ENCODE measurements around the gene SPTLC2. TPM values are rescaled to one million over a fixed set of nuclear protein-coding genes. Genes with fewer than 3 reads are reported as not detected.
A peak's percentile ranks its signal among the peaks of the same experiment; 100 is the strongest.
"Not testable (repeated sequence)": the region's sequence is repeated elsewhere in the genome, so short reads cannot be mapped to it uniquely, and the experiment has no call there.

The SPTLC2 gene
- total and polyA plus RNA-seq, 4 donors: 8.1 to 48.6 (median 27.6) TPM

- WGBS, 2 donors: 8 to 21% methylated on average over 2 of the region's 2 CpGs
- DNase-seq (peak in 1 of 3 donors; percentile 37), ATAC-seq (ENCODE audit: insufficient read depth, low FRiP score) (no peak)
- no peaks in the 10 kb centered on the region for H3K9me3 ChIP-seq (ENCODE audit: control insufficient read depth in 4 of 4, insufficient read depth in 3 of 4, low read length in 3 of 4)
- peaks cover 3 to 12% (median 6%) of the 10 kb centered on the region in 4 donors for H3K36me3 ChIP-seq (ENCODE audit: control insufficient read depth in 4 of 4, insufficient read depth in 4 of 4, low read length in 4 of 4)
- no peak overlapping the region for H3K27ac ChIP-seq (ENCODE audit: low read depth in 1 of 2, low read length in 1 of 2)
- no peak overlapping the region for H3K4me3 ChIP-seq
- H3K4me1 ChIP-seq (ENCODE audit: control insufficient read depth in 5 of 5, insufficient read depth in 5 of 5, low read length in 5 of 5): peaks cover 0 to 9% (median 4%) of the 10 kb centered on the region in 5 donors
- TF ChIP-seq CTCF (IDR thresholded peaks at IDR 0.05; ENCODE audit: control extremely low read depth, extremely low read depth): no peak
- no peaks in the 10 kb centered on the region for H3K27me3 ChIP-seq (ENCODE audit: control insufficient read depth in 3 of 3, insufficient read depth in 3 of 3, low read length in 2 of 3)
- no peak overlapping the region for H3K9ac ChIP-seq (ENCODE audit: insufficient read depth in 1 of 2, low read length in 2 of 2)
These were observed 22.9 kb downstream of the SPTLC2 start for GRCh38 chr14:77593501-77593961.

- Histone ChIP-seq H3K9ac (ENCODE audit: insufficient read depth in 1 of 2, low read length in 2 of 2) (no peak overlapping the region), H3K4me1 (ENCODE audit: control insufficient read depth in 5 of 5, insufficient read depth in 5 of 5, low read length in 5 of 5) (peaks cover 0 to 9% (median 2%) of the 10 kb centered on the region in 5 donors), H3K36me3 (ENCODE audit: control insufficient read depth in 4 of 4, insufficient read depth in 4 of 4, low read length in 4 of 4) (peaks cover 0 to 10% (median 5%) of the 10 kb centered on the region in 4 donors), H3K4me3 (no peak overlapping the region), H3K27me3 (ENCODE audit: control insufficient read depth in 3 of 3, insufficient read depth in 3 of 3, low read length in 2 of 3) (no peaks in the 10 kb centered on the region), H3K27ac (ENCODE audit: low read depth in 1 of 2, low read length in 1 of 2) (no peak overlapping the region), H3K9me3 (ENCODE audit: control insufficient read depth in 4 of 4, insufficient read depth in 3 of 4, low read length in 3 of 4) (no peaks in the 10 kb centered on the region)
- DNase-seq (peak in 1 of 3 donors; percentile 21), ATAC-seq (ENCODE audit: insufficient read depth, low FRiP score) (no peak)
- WGBS, 2 donors: 31 to 60% methylated on average over 6 of the region's 6 CpGs
- no peak for TF ChIP-seq CTCF (IDR thresholded peaks at IDR 0.05; ENCODE audit: control extremely low read depth, extremely low read depth)
These were observed 25.5 kb downstream of the SPTLC2 start for GRCh38 chr14:77590845-77591485.

- H3K27me3 ChIP-seq (ENCODE audit: control insufficient read depth in 3 of 3, insufficient read depth in 3 of 3, low read length in 2 of 3): no peaks in the 10 kb centered on the region
- H3K9me3 ChIP-seq (ENCODE audit: control insufficient read depth in 4 of 4, insufficient read depth in 3 of 4, low read length in 3 of 4): no peaks in the 10 kb centered on the region
- no peak overlapping the region for H3K4me3 ChIP-seq
- H3K9ac ChIP-seq (ENCODE audit: insufficient read depth in 1 of 2, low read length in 2 of 2): no peak overlapping the region
- no peak for ATAC-seq (ENCODE audit: insufficient read depth, low FRiP score)
- DNase-seq: peak in 1 of 3 donors; percentile 12
- H3K27ac ChIP-seq (ENCODE audit: low read depth in 1 of 2, low read length in 1 of 2): no peak overlapping the region
- peaks cover 0 to 16% (median 4%) of the 10 kb centered on the region in 5 donors for H3K4me1 ChIP-seq (ENCODE audit: control insufficient read depth in 5 of 5, insufficient read depth in 5 of 5, low read length in 5 of 5)
- WGBS, 2 donors: 8 to 35% methylated on average over 5 of the region's 5 CpGs
- peaks cover 0 to 4% (median 0%) of the 10 kb centered on the region in 4 donors for H3K36me3 ChIP-seq (ENCODE audit: control insufficient read depth in 4 of 4, insufficient read depth in 4 of 4, low read length in 4 of 4)
- TF ChIP-seq CTCF (IDR thresholded peaks at IDR 0.05; ENCODE audit: control extremely low read depth, extremely low read depth): no peak
These were observed 27.3 kb downstream of the SPTLC2 start for GRCh38 chr14:77589099-77589498.

- not testable (repeated sequence) for H3K27ac ChIP-seq (ENCODE audit: low read depth in 1 of 2, low read length in 1 of 2); DNase-seq; H3K9ac ChIP-seq (ENCODE audit: insufficient read depth in 1 of 2, low read length in 2 of 2); H3K9me3 ChIP-seq (ENCODE audit: control insufficient read depth in 4 of 4, insufficient read depth in 3 of 4, low read length in 3 of 4); H3K4me3 ChIP-seq; H3K36me3 ChIP-seq (ENCODE audit: control insufficient read depth in 4 of 4, insufficient read depth in 4 of 4, low read length in 4 of 4); H3K27me3 ChIP-seq (ENCODE audit: control insufficient read depth in 3 of 3, insufficient read depth in 3 of 3, low read length in 2 of 3); ATAC-seq (ENCODE audit: insufficient read depth, low FRiP score)
- WGBS, 2 donors: 86 to 91% methylated on average over 11 of the region's 11 CpGs
- H3K4me1 ChIP-seq (ENCODE audit: control insufficient read depth in 5 of 5, insufficient read depth in 5 of 5, low read length in 5 of 5): peaks cover 0 to 11% (median 4%) of the 10 kb centered on the region in 5 donors
These were observed 27.9 kb downstream of the SPTLC2 start for GRCh38 chr14:77588411-77589025.

Measured in lung (tissue), 12 donors.